ENCODE data around the gene INPP5D.

DNA sequence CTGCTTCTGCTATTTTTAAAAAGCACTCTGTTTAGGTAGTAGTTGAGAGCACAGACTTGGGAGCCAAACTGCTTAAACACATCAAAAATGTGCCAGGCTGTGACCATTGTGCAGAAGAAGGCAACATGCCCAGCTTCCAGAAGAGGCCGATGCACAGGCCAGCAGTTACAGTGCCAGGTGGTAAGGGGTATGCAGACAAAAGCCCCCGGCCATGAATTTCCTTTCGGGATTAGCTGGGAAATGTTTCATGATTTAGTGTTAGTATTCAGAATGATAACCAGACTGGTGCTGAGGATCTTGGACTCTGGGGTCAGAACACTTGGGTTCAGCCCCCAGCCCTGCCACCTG, 151.4 kb downstream of the INPP5D start:
- TF ChIP-seq GATA2 (IDR thresholded peaks at IDR 0.05; ENCODE audit: low read depth, low read length): no peak
- no peak for TF ChIP-seq GATA3 (IDR thresholded peaks at IDR 0.05; ENCODE audit: low read depth, low read length)

Data from SH-SY5Y (cell line).